Endothelial cell of umbilical vein (primary cell): ENCODE data around the gene SCAF8. TPM values are rescaled to one million over a fixed set of nuclear protein-coding genes. Genes with fewer than 3 reads are reported as not detected.

Source experiments
- BruUV-seq: library from RNA; stranded (reverse); fragments of 400-500 nt; replicated peaks from 2 replicates; lab custom pipeline; 2021; lab: Mats Ljungman, UMichigan
- CTCF ChIA-PET: fragments of 300-600, 350-600 bp; sonication (Branson Sonifier 250); formaldehyde crosslinking; loops from one replicate; lab custom pipeline; 2021; ENCODE audit warnings: antibody characterized with exemption, inconsistent platforms; lab: Charles Lee
- POLR2A ChIA-PET: fragments of 300-600, 350-600 bp; sonication (Branson Sonifier 250); formaldehyde crosslinking; loops from one replicate; lab custom pipeline; 2021; ENCODE audit warnings: antibody characterized with exemption, inconsistent platforms; lab: Charles Lee
- DNase-seq: peaks from one replicate; pipeline ENCODE4 v3.0.0-alpha.2; 2011; ENCODE audit warnings: low read depth, low spot score
- FAIRE-seq: peaks from 2 replicates; lab custom pipeline; 2011; peaks lifted over from hg19 to GRCh38; lab: Jason Lieb, UNC
- H2AFZ ChIP-seq: 2 replicates; pipeline ENCODE4 v1.6.0; 2012; ENCODE audit warnings: low read depth, low read length, control low read depth, inconsistent platforms
- H3K27ac ChIP-seq: 2 replicates; pipeline ENCODE4 v1.5.1; 2011; ENCODE audit warnings: low read depth, mild to moderate bottlenecking, control low read depth, low read length, moderate library complexity; ENCODE audit not compliant: insufficient read depth
- H3K27me3 ChIP-seq, 2 experiments: 2 replicates each; pipeline versions ENCODE4 v1.6.0 to v1.6.1; 2011; ENCODE audit warnings: low read length in 2 of 2, mixed read lengths in 1 of 2; ENCODE audit not compliant: control insufficient read depth in 2 of 2, insufficient read depth in 2 of 2
- H3K36me3 ChIP-seq, 2 experiments: 2 replicates in 1 of 2; 3 replicates in 1 of 2; pipeline ENCODE4 v1.5.1; 2011; ENCODE audit warnings: low read length in 2 of 2, mild to moderate bottlenecking in 1 of 2, moderate library complexity in 1 of 2; ENCODE audit not compliant: control insufficient read depth in 2 of 2, insufficient read depth in 2 of 2; ENCODE audit errors: extremely low read depth in 1 of 2
- H3K4me1 ChIP-seq: 3 replicates; pipeline ENCODE4 v1.5.1; 2011; ENCODE audit warnings: mild to moderate bottlenecking, low read length; ENCODE audit not compliant: control insufficient read depth, insufficient read depth; ENCODE audit errors: extremely low read depth
- H3K4me2 ChIP-seq: 2 replicates; pipeline ENCODE4 v1.6.1; 2011; ENCODE audit warnings: low read length, control low read depth, mixed read lengths; ENCODE audit not compliant: insufficient read depth
- H3K4me3 ChIP-seq, 3 experiments: fragments of 200-600 bp in 1 of 3; sonication (generic), shearing (Covaris generic) in 1 of 3; replicated peaks in 1 of 3; 2 replicates each; pipeline ENCODE4 v1.5.1; 2011 to 2016; ENCODE audit warnings: control low read depth in 3 of 3, low read length in 3 of 3, mild to moderate bottlenecking in 2 of 3, inconsistent platforms in 1 of 3, low read depth in 1 of 3, moderate library complexity in 1 of 3; ENCODE audit not compliant: insufficient read depth in 1 of 3
- H3K79me2 ChIP-seq: 2 replicates; pipeline ENCODE4 v1.6.0; 2012; ENCODE audit warnings: low read length, inconsistent platforms; ENCODE audit not compliant: control insufficient read depth, insufficient read depth
- H3K9ac ChIP-seq: replicated peaks from 2 replicates; pipeline ENCODE3; 2011; ENCODE audit warnings: low read length, control low read depth; ENCODE audit not compliant: insufficient read depth; ENCODE audit errors: extremely low read depth
- H3K9me1 ChIP-seq: replicated peaks from 3 replicates; pipeline ENCODE4 v1.6.0; 2011; ENCODE audit warnings: mild to moderate bottlenecking, low read length; ENCODE audit not compliant: control insufficient read depth, insufficient read depth; ENCODE audit errors: extremely low read depth
- H3K9me3 ChIP-seq: replicated peaks from 2 replicates; pipeline ENCODE4 v1.5.1; 2012; ENCODE audit warnings: low read length, inconsistent platforms; ENCODE audit not compliant: control insufficient read depth, insufficient read depth
- H4K20me1 ChIP-seq: replicated peaks from 2 replicates; pipeline ENCODE3; 2011; ENCODE audit warnings: mild to moderate bottlenecking, low read length; ENCODE audit not compliant: control insufficient read depth, insufficient read depth; ENCODE audit errors: extremely low read depth
- CTCF ChIP-seq, 2 donors: IDR thresholded peaks; 1 replicate in 1 of 2; 2 replicates in 1 of 2; pipeline ENCODE4 v1.5.1; 2011; ENCODE audit warnings: low read length in 2 of 2, mild to moderate bottlenecking in 2 of 2, moderate library complexity in 2 of 2, control low read depth in 1 of 2, inconsistent platforms in 1 of 2, low read depth in 1 of 2; ENCODE audit not compliant: insufficient read depth in 1 of 2; ENCODE audit errors: extremely low read depth in 1 of 2
- EZH2 ChIP-seq: IDR thresholded peaks from 2 replicates; pipeline ENCODE4 v1.6.1; 2012; ENCODE audit warnings: borderline replicate concordance, low read depth, mild to moderate bottlenecking, moderate library complexity, low read length, inconsistent platforms; ENCODE audit not compliant: severe bottlenecking
- FOS ChIP-seq: IDR thresholded peaks from 2 replicates; pipeline ENCODE4 v1.6.1; 2011; ENCODE audit warnings: mild to moderate bottlenecking, low read length, moderate library complexity, borderline replicate concordance; ENCODE audit not compliant: insufficient read depth
- GATA2 ChIP-seq: IDR thresholded peaks from 2 replicates; pipeline ENCODE4 v1.7.0; 2011; ENCODE audit warnings: low read depth, mild to moderate bottlenecking, moderate library complexity, mixed read lengths, low read length; ENCODE audit not compliant: insufficient read length, insufficient read depth
- MAX ChIP-seq: IDR thresholded peaks from 2 replicates; pipeline ENCODE4 v1.6.1; 2011; ENCODE audit not compliant: insufficient read depth, insufficient read length
- MYC ChIP-seq: IDR thresholded peaks from one replicate; pipeline ENCODE4 v1.6.1; 2011; ENCODE audit warnings: mild to moderate bottlenecking, low read depth, low read length
- POLR2A ChIP-seq: IDR thresholded peaks from 2 replicates; pipeline ENCODE4 v1.6.1; 2012; ENCODE audit warnings: low read depth, mild to moderate bottlenecking, control low read depth, low read length
- POLR2AphosphoS5 ChIP-seq: IDR thresholded peaks from 2 replicates; pipeline ENCODE4 v1.6.1; 2012; ENCODE audit warnings: low read depth, mild to moderate bottlenecking, control low read depth, low read length, moderate library complexity; ENCODE audit not compliant: insufficient read depth
- dilution Hi-C: fragments of 300-500 bp; cut with MboI; formaldehyde crosslinking; loops from one replicate; pipeline ENCODE4 v1.15.0; 2019; ENCODE audit warnings: low sequenced_read_pairs; ENCODE audit not compliant: extremely low pct_ligation_motif_present
- intact Hi-C: fragments of 100-400 bp; cut with micrococcal nuclease; formaldehyde crosslinking; loops from one replicate; pipeline ENCODE4 v1.10.0; 2022
- polyA plus RNA-seq, 4 experiments: library from polyadenylated mRNA; depleted of rRNA in 3 of 4; stranded (reverse) in 3 of 4; unstranded in 1 of 4; fragments of >200 nt; gene quantifications; 2 replicates each; pipeline versions ENCODE4 v1.2.1 to v1.2.3, GENCODE V29; 2011 to 2012; ENCODE audit warnings: missing spikeins in 1 of 4
- total RNA-seq: library from RNA; stranded (reverse); gene quantifications from 2 replicates; pipeline ENCODE4 v1.2.3, GENCODE V29; 2021

Gene SCAF8
- total and polyA plus RNA-seq, 2 donors (not counting 3 experiments of a cell fraction or from before 2014, with no cell fraction given) = 11.7 to 37.8 TPM

GRCh38 chr6:154740658-154741057, 7.4 kb downstream of the SCAF8 start:
- no peak overlapping the region for H3K4me3 ChIP-seq
- H3K79me2 ChIP-seq = peaks cover 100% of the 10 kb centered on the region
- FAIRE-seq = no peak
- H3K9ac ChIP-seq = no peak overlapping the region
- no peak for TF ChIP-seq POLR2AphosphoS5
- no peak for TF ChIP-seq MYC
- no peak for TF ChIP-seq MAX
- TF ChIP-seq FOS = no peak
- no peak for TF ChIP-seq EZH2
- TF ChIP-seq GATA2 = no peak
- no peak for TF ChIP-seq POLR2A
- TF ChIP-seq CTCF (IDR thresholded peaks at IDR 0.05; ENCODE audit: extremely low read depth in 1 of 2, insufficient read depth in 1 of 2, low read depth in 1 of 2, low read length in 2 of 2) = no peak
- H4K20me1 ChIP-seq = peaks cover 16% of the 10 kb centered on the region
- intact Hi-C loops (no loop called here), dilution Hi-C loops (no loop called here)
- H3K27ac ChIP-seq = no peak overlapping the region
- ChIA-PET CTCF (no interaction called here), POLR2A (no interaction called here)
- BruUV-seq = no TSS peak
- H3K9me1 ChIP-seq = no peaks in the 10 kb centered on the region
- H3K36me3 ChIP-seq = no peaks in the 10 kb centered on the region
- no peaks in the 10 kb centered on the region for H3K9me3 ChIP-seq
- no peak overlapping the region for H3K4me2 ChIP-seq
- DNase-seq = no peak
- H3K27me3 ChIP-seq = no peaks in the 10 kb centered on the region
- H2AFZ ChIP-seq = no peak overlapping the region
- H3K4me1 ChIP-seq = peaks cover 21% of the 10 kb centered on the region
